ENCODE results near the gene FLOT2. TPM values are rescaled to one million over a fixed set of nuclear protein-coding genes. Genes with fewer than 3 reads are reported as not detected.
"Not testable (repeated sequence)": the region's sequence is repeated elsewhere in the genome, so short reads cannot be mapped to it uniquely, and the experiment has no call there.

The FLOT2 gene
- total RNA-seq, 1 donor from 2014 or later, result 143 TPM

DNA sequence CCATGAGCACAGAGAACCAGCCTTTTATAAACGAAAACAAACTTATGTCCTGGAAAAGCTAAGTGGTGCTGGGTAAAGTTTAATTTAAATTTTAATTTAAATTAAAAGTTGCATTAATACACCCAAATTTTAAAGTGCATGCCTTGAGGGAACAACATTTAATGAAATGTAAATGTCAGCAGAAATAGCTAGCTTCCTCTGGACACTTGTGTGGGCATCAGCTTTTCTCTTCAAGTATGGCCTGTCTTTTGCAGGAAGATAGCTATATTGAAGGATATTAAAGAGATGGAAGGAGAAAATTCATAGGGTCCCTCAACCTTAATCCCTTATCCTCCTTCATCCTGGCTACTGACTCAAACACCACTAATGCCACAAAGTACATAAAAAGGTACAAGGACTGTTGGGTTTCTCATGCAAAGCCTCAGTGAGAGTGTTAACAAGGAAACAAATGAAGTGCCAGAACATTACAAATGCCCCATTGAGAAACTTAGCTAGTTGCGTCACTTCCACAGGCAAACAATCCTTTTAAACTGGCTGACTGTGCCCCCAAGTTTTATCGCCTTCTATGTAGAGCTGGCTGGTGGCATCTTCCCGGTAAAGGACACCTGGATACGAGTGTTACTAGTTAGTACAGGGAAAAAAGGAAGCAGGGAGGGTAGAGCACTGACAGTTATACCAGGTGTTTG, 39.7 kb upstream of the FLOT2 start:
- TF ChIP-seq, protein P1, sequence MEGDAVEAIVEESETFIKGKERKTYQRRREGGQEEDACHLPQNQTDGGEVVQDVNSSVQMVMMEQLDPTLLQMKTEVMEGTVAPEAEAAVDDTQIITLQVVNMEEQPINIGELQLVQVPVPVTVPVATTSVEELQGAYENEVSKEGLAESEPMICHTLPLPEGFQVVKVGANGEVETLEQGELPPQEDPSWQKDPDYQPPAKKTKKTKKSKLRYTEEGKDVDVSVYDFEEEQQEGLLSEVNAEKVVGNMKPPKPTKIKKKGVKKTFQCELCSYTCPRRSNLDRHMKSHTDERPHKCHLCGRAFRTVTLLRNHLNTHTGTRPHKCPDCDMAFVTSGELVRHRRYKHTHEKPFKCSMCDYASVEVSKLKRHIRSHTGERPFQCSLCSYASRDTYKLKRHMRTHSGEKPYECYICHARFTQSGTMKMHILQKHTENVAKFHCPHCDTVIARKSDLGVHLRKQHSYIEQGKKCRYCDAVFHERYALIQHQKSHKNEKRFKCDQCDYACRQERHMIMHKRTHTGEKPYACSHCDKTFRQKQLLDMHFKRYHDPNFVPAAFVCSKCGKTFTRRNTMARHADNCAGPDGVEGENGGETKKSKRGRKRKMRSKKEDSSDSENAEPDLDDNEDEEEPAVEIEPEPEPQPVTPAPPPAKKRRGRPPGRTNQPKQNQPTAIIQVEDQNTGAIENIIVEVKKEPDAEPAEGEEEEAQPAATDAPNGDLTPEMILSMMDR (IDR thresholded peaks at IDR 0.05; ENCODE audit: partially characterized antibody, unreplicated experiment), result no peak
- H3K9me3 Mint-ChIP-seq (ENCODE audit: unreplicated experiment), result no peaks in the 10 kb centered on the region
- H3K4me1 Mint-ChIP-seq (ENCODE audit: low read depth, unreplicated experiment), result peaks cover 40% of the 10 kb centered on the region
- DNase-seq, result no peak
- H3K4me3 Mint-ChIP-seq (ENCODE audit: unreplicated experiment), result peak overlapping the region; percentile 55
- no peak overlapping the region for H3K27ac Mint-ChIP-seq (ENCODE audit: unreplicated experiment)
- H3K36me3 Mint-ChIP-seq (ENCODE audit: unreplicated experiment), result no peaks in the 10 kb centered on the region
- peaks cover 3% of the 10 kb centered on the region for H3K27me3 Mint-ChIP-seq (ENCODE audit: unreplicated experiment)

DNA sequence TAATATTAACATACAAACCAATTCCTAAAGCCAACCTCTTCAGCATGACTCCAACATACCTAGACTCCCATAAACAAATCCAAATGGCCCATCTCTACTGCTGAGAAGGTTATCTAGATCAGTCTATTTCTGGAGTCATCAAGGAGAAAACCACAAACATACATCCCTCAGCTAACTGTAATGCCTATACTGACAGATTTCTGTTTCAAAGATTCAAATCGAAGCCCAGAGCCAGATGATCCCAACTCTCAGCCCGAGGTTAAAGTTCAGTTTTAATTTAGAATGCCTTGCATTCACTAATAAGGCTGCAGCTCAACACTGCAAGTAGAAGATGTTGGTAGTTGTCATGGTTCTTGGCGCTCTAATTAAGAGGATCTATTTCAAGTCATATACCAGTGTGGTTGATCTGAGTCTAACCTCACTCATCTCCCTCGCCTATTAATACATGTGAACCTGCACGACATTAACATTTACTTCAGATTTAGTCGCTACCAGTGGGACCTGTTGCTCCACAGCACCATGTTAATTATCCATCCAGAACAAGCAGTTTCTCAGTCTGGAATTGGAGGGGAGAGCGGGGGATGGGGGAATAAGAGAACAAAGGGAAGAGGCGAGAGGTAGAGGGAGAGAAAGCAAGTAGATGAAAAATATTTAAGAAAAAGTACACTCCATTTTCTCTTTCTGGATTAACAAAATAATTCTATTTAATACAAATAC, 38.4 kb upstream of the FLOT2 start:
- Mint-ChIP-seq H3K27ac (ENCODE audit: unreplicated experiment) (peak overlapping the region; percentile 45), H3K36me3 (ENCODE audit: unreplicated experiment) (no peaks in the 10 kb centered on the region), H3K4me3 (ENCODE audit: unreplicated experiment) (peak overlapping the region; percentile 22), H3K27me3 (ENCODE audit: unreplicated experiment) (peaks cover 3% of the 10 kb centered on the region), H3K9me3 (ENCODE audit: unreplicated experiment) (no peaks in the 10 kb centered on the region), H3K4me1 (ENCODE audit: low read depth, unreplicated experiment) (peaks cover 36% of the 10 kb centered on the region)
- no peak for DNase-seq
- TF ChIP-seq, protein P1 (IDR thresholded peaks at IDR 0.05; ENCODE audit: partially characterized antibody, unreplicated experiment), result no peak

GRCh38 chr17:28934508-28934907, 37.0 kb upstream of the FLOT2 start:
- H3K27me3 Mint-ChIP-seq (ENCODE audit: unreplicated experiment), result not testable (repeated sequence)

GRCh38 chr17:28929787-28930186, 32.3 kb upstream of the FLOT2 start:
- H3K36me3 Mint-ChIP-seq (ENCODE audit: unreplicated experiment), result no peaks in the 10 kb centered on the region
- no peak overlapping the region for H3K27ac Mint-ChIP-seq (ENCODE audit: unreplicated experiment)

More at GRCh38 chr17:28934508-28934907, 37.0 kb upstream of the FLOT2 start:
- not testable (repeated sequence) for H3K36me3 Mint-ChIP-seq (ENCODE audit: unreplicated experiment); H3K9me3 Mint-ChIP-seq (ENCODE audit: unreplicated experiment); DNase-seq; H3K4me3 Mint-ChIP-seq (ENCODE audit: unreplicated experiment); H3K27ac Mint-ChIP-seq (ENCODE audit: unreplicated experiment)
- H3K4me1 Mint-ChIP-seq (ENCODE audit: low read depth, unreplicated experiment), result peaks cover 27% of the 10 kb centered on the region

DNA sequence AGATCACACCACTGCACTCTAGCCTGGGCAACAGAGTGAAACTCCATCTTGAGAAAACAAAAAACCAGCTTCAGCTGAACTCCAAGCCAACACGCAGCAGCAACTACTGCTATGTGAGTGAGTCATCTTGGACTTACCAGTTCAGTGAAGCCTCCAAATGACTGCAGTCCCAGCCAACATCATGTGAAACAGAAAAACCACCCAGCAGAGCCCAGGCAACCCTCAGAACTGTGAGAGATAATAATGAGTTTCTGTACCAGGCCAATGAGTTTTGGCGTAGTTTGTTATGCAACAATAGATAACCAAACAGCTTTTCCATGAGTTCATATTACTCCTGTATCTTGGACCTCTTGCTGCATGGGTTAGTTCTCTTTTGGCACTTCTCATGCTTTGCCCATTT, 30.5 kb upstream of the FLOT2 start:
- no peak for DNase-seq
- Mint-ChIP-seq H3K36me3 (ENCODE audit: unreplicated experiment) (no peaks in the 10 kb centered on the region), H3K4me1 (ENCODE audit: low read depth, unreplicated experiment) (peaks cover 5% of the 10 kb centered on the region), H3K9me3 (ENCODE audit: unreplicated experiment) (no peaks in the 10 kb centered on the region), H3K4me3 (ENCODE audit: unreplicated experiment) (no peak overlapping the region), H3K27me3 (ENCODE audit: unreplicated experiment) (no peaks in the 10 kb centered on the region), H3K27ac (ENCODE audit: unreplicated experiment) (no peak overlapping the region)
- TF ChIP-seq, protein P1 (IDR thresholded peaks at IDR 0.05; ENCODE audit: partially characterized antibody, unreplicated experiment), result no peak

More at GRCh38 chr17:28929787-28930186, 32.3 kb upstream of the FLOT2 start:
- no peaks in the 10 kb centered on the region for H3K27me3 Mint-ChIP-seq (ENCODE audit: unreplicated experiment)
- H3K9me3 Mint-ChIP-seq (ENCODE audit: unreplicated experiment), result no peaks in the 10 kb centered on the region
- no peak for DNase-seq
- no peak overlapping the region for H3K4me3 Mint-ChIP-seq (ENCODE audit: unreplicated experiment)
- TF ChIP-seq, protein P1 (IDR thresholded peaks at IDR 0.05; ENCODE audit: partially characterized antibody, unreplicated experiment), result no peak
- H3K4me1 Mint-ChIP-seq (ENCODE audit: low read depth, unreplicated experiment), result peaks cover 5% of the 10 kb centered on the region

Data from glutamatergic neuron (in vitro differentiated cells).